Mucosa of stomach (tissue), 1 donor: ENCODE measurements around the gene PRDM15.

Experiments used
- H3K27me3 ChIP-seq: one replicate; pipeline ENCODE4 v1.7.0; 2013; ENCODE audit warnings: mild to moderate bottlenecking, low read length; ENCODE audit not compliant: control insufficient read depth, insufficient read depth
- H3K36me3 ChIP-seq: one replicate; pipeline ENCODE4 v1.7.0; 2013; ENCODE audit warnings: low read length; ENCODE audit not compliant: control insufficient read depth, insufficient read depth
- H3K4me1 ChIP-seq: one replicate; pipeline ENCODE4 v1.7.0; 2013; ENCODE audit warnings: mild to moderate bottlenecking, low read length; ENCODE audit not compliant: control insufficient read depth, insufficient read depth
- H3K4me3 ChIP-seq: one replicate; pipeline ENCODE4 v1.7.0; 2013; ENCODE audit warnings: low read length
- H3K9ac ChIP-seq: one replicate; pipeline ENCODE4 v1.7.0; 2013; ENCODE audit warnings: mild to moderate bottlenecking, low read length, moderate library complexity
- H3K9me3 ChIP-seq: one replicate; pipeline ENCODE4 v1.7.0; 2013; ENCODE audit warnings: mild to moderate bottlenecking, low read length, moderate library complexity; ENCODE audit not compliant: control insufficient read depth
- donor health status: Pancreatic carcinoma.

Gene PRDM15

GRCh38 chr21:41879190-41879998 is at the start of gene PRDM15:
TSS of gene PRDM15 (minus strand) at chr21:41879344. CDS start at chr21:41860363, 18,981 bp downstream.
- H3K9ac ChIP-seq: peak within 1 kb of the TSS; percentile 86
- H3K27me3 ChIP-seq: no peaks in the 10 kb centered on the region
- peaks cover 7% of the 10 kb centered on the region for H3K4me1 ChIP-seq
- H3K36me3 ChIP-seq: no peaks in the 10 kb centered on the region
- no peaks in the 10 kb centered on the region for H3K9me3 ChIP-seq
- H3K4me3 ChIP-seq: peak within 1 kb of the TSS; percentile 91

- no peaks in the 10 kb centered on the region for H3K9me3 ChIP-seq
- no peak overlapping the region for H3K4me3 ChIP-seq
- H3K4me1 ChIP-seq: peaks cover 61% of the 10 kb centered on the region
- no peak overlapping the region for H3K9ac ChIP-seq
- no peaks in the 10 kb centered on the region for H3K36me3 ChIP-seq
- H3K27me3 ChIP-seq: no peaks in the 10 kb centered on the region
These were observed 49.6 kb upstream of the PRDM15 start for GRCh38 chr21:41928621-41929220.

- no peaks in the 10 kb centered on the region for H3K9me3 ChIP-seq
- no peak overlapping the region for H3K4me3 ChIP-seq
- no peaks in the 10 kb centered on the region for H3K27me3 ChIP-seq
- H3K4me1 ChIP-seq: peaks cover 53% of the 10 kb centered on the region
- H3K36me3 ChIP-seq: no peaks in the 10 kb centered on the region
- no peak overlapping the region for H3K9ac ChIP-seq
These were observed 48.7 kb upstream of the PRDM15 start for GRCh38 chr21:41927727-41928409.

- Histone ChIP-seq H3K9ac (peak overlapping the region; percentile 83), H3K36me3 (no peaks in the 10 kb centered on the region), H3K4me3 (peak overlapping the region; percentile 49), H3K27me3 (no peaks in the 10 kb centered on the region), H3K9me3 (no peaks in the 10 kb centered on the region), H3K4me1 (peaks cover 44% of the 10 kb centered on the region)
These were observed 47.6 kb upstream of the PRDM15 start for GRCh38 chr21:41926807-41927171.

GRCh38 chr21:41926117-41926806 is 47.1 kb upstream of the PRDM15 start:
- no peaks in the 10 kb centered on the region for H3K27me3 ChIP-seq
- no peaks in the 10 kb centered on the region for H3K36me3 ChIP-seq
- no peaks in the 10 kb centered on the region for H3K9me3 ChIP-seq
- peak overlapping the region; percentile 83 for H3K9ac ChIP-seq
- H3K4me3 ChIP-seq: peak overlapping the region; percentile 49
- H3K4me1 ChIP-seq: peaks cover 42% of the 10 kb centered on the region

GRCh38 chr21:41925767-41926116 is 46.6 kb upstream of the PRDM15 start:
- Histone ChIP-seq H3K4me1 (peaks cover 37% of the 10 kb centered on the region), H3K27me3 (no peaks in the 10 kb centered on the region), H3K4me3 (no peak overlapping the region), H3K9ac (peak overlapping the region; percentile 83), H3K9me3 (no peaks in the 10 kb centered on the region), H3K36me3 (no peaks in the 10 kb centered on the region)

- no peak overlapping the region for H3K4me3 ChIP-seq
- H3K27me3 ChIP-seq: no peaks in the 10 kb centered on the region
- no peaks in the 10 kb centered on the region for H3K9me3 ChIP-seq
- H3K9ac ChIP-seq: no peak overlapping the region
- no peaks in the 10 kb centered on the region for H3K36me3 ChIP-seq
- H3K4me1 ChIP-seq: peaks cover 24% of the 10 kb centered on the region
These were observed 45.2 kb upstream of the PRDM15 start for GRCh38 chr21:41924368-41924754.

GRCh38 chr21:41923631-41924367 is 44.7 kb upstream of the PRDM15 start:
- H3K4me3 ChIP-seq: no peak overlapping the region
- H3K9me3 ChIP-seq: no peaks in the 10 kb centered on the region
- no peaks in the 10 kb centered on the region for H3K27me3 ChIP-seq
- H3K4me1 ChIP-seq: peaks cover 24% of the 10 kb centered on the region
- no peaks in the 10 kb centered on the region for H3K36me3 ChIP-seq
- no peak overlapping the region for H3K9ac ChIP-seq

GRCh38 chr21:41923186-41923585 is 44.0 kb upstream of the PRDM15 start:
- H3K36me3 ChIP-seq: no peaks in the 10 kb centered on the region
- H3K4me1 ChIP-seq: peaks cover 24% of the 10 kb centered on the region
- H3K9me3 ChIP-seq: no peaks in the 10 kb centered on the region
- H3K27me3 ChIP-seq: no peaks in the 10 kb centered on the region
- no peak overlapping the region for H3K4me3 ChIP-seq
- H3K9ac ChIP-seq: no peak overlapping the region

- peaks cover 13% of the 10 kb centered on the region for H3K4me1 ChIP-seq
- H3K9ac ChIP-seq: no peak overlapping the region
- peaks cover 5% of the 10 kb centered on the region for H3K36me3 ChIP-seq
- no peaks in the 10 kb centered on the region for H3K27me3 ChIP-seq
- H3K4me3 ChIP-seq: no peak overlapping the region
- no peaks in the 10 kb centered on the region for H3K9me3 ChIP-seq
These were observed 41.9 kb upstream of the PRDM15 start for GRCh38 chr21:41921021-41921420.

- peaks cover 5% of the 10 kb centered on the region for H3K36me3 ChIP-seq
- H3K4me1 ChIP-seq: peaks cover 8% of the 10 kb centered on the region
- no peaks in the 10 kb centered on the region for H3K9me3 ChIP-seq
- H3K4me3 ChIP-seq: no peak overlapping the region
- H3K9ac ChIP-seq: no peak overlapping the region
- H3K27me3 ChIP-seq: no peaks in the 10 kb centered on the region
These were observed 41.3 kb upstream of the PRDM15 start for GRCh38 chr21:41920476-41920875.
